Activated CD4-positive, alpha-beta T cell treated with anti-CD3 and anti-CD28 coated beads for 36 hours (primary cell): ENCODE data around the gene FLACC1. TPM values are rescaled to one million over a fixed set of nuclear protein-coding genes. Genes with fewer than 3 reads are reported as not detected.

Source experiments
- total RNA-seq, 2 experiments: library from RNA; stranded (reverse); gene quantifications; one replicate each; pipeline ENCODE4 v1.2.3, GENCODE V29; 2021

The FLACC1 gene
- total RNA-seq, 2 experiments from 2014 or later = 0.48 to 0.72 TPM

Other genes with a start within 250 kb of the FLACC1 start
- 100 to 1,000 TPM; 255 to 270 TPM for gene CFLAR, start 241.2 kb downstream of the FLACC1 start, total RNA-seq
- gene CASP10, start 174.2 kb downstream of the FLACC1 start, total RNA-seq = 10 to 100 TPM; 12.2 to 16.8 TPM
- gene CASP8, start 96.8 kb downstream of the FLACC1 start, total RNA-seq = 10 to 100 TPM; 45.1 to 49.1 TPM
- 10 to 100 TPM; 22.5 to 25.6 TPM for gene TRAK2, start 94.1 kb upstream of the FLACC1 start, total RNA-seq
- 10 to 100 TPM; 20.5 to 21.8 TPM for gene STRADB, start 94.4 kb upstream of the FLACC1 start, total RNA-seq